ENCODE results near the gene RAPGEF1.

DNA sequence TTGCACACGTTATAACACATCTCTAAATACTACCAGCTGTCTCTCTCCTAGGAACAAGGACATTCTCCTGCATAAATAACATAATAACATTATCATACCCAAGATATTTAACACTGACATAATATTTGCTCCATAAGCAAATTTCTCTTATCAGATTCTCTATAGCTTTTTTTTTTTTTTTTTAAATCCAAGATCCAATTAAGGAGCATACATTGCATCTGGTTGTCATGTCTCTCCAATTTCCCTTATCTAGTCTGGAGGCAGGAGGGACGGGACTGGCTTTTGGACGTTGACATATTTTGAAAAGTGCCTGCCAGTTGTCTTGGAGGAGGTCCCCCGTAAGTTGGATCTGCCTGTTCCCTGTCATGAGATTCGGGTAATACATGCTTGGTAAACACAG, 76.6 kb downstream of the RAPGEF1 start:
- TF ChIP-seq, protein P1, sequence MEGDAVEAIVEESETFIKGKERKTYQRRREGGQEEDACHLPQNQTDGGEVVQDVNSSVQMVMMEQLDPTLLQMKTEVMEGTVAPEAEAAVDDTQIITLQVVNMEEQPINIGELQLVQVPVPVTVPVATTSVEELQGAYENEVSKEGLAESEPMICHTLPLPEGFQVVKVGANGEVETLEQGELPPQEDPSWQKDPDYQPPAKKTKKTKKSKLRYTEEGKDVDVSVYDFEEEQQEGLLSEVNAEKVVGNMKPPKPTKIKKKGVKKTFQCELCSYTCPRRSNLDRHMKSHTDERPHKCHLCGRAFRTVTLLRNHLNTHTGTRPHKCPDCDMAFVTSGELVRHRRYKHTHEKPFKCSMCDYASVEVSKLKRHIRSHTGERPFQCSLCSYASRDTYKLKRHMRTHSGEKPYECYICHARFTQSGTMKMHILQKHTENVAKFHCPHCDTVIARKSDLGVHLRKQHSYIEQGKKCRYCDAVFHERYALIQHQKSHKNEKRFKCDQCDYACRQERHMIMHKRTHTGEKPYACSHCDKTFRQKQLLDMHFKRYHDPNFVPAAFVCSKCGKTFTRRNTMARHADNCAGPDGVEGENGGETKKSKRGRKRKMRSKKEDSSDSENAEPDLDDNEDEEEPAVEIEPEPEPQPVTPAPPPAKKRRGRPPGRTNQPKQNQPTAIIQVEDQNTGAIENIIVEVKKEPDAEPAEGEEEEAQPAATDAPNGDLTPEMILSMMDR (IDR thresholded peaks at IDR 0.05): no peak
- no peak for TF ChIP-seq POLR2A (IDR thresholded peaks at IDR 0.05)

All from sigmoid colon (tissue), 3 donors.